H1 (cell line): ENCODE measurements around the gene APBA2. TPM values are rescaled to one million over a fixed set of nuclear protein-coding genes. Genes with fewer than 3 reads are reported as not detected.

Experiments
- CTBP2 ChIP-seq: IDR thresholded peaks from 2 replicates; pipeline ENCODE4 v1.7.0; 2011; ENCODE audit warnings: borderline replicate concordance, mild to moderate bottlenecking, moderate library complexity, mixed read lengths, low read length; ENCODE audit not compliant: insufficient read depth, insufficient read length
- KDM5A ChIP-seq: fragments of 200-600 bp; IDR thresholded peaks from 2 replicates; pipeline ENCODE4 v1.7.1; 2012; ENCODE audit warnings: mild to moderate bottlenecking, low read length, inconsistent platforms, mixed read lengths
- POLR2AphosphoS5 ChIP-seq: IDR thresholded peaks from 2 replicates; pipeline ENCODE4 v1.6.1; 2011; ENCODE audit warnings: low read depth, low read length
- RNF2 ChIP-seq: fragments of 200-900, 300-1000 bp; sonication (generic); IDR thresholded peaks from 2 replicates; pipeline ENCODE4 v1.7.1; 2016; ENCODE audit warnings: borderline replicate concordance, low read depth, mild to moderate bottlenecking, antibody characterized with exemption, low read length; ENCODE audit not compliant: poor library complexity, severe bottlenecking; ENCODE audit errors: missing control alignments
- SAP30 ChIP-seq: fragments of 300-600 bp; sonication (generic); IDR thresholded peaks from 2 replicates; pipeline ENCODE4 v1.7.1; 2012; ENCODE audit warnings: low read length, moderate library complexity, mild to moderate bottlenecking, inconsistent platforms; ENCODE audit not compliant: insufficient read depth, insufficient replicate concordance
- SP2 ChIP-seq: IDR thresholded peaks from 2 replicates; pipeline ENCODE4 v1.6.1; 2012; ENCODE audit warnings: mild to moderate bottlenecking, low read length, inconsistent platforms
- ZNF274 ChIP-seq: IDR thresholded peaks from 2 replicates; pipeline ENCODE4 v1.7.0; 2012; ENCODE audit warnings: low read length, borderline replicate concordance; ENCODE audit errors: extremely low read depth
- polyA plus RNA-seq, 7 experiments: library from polyadenylated mRNA; depleted of rRNA in 3 of 7; stranded (reverse) in 5 of 7; unstranded in 2 of 7; fragments of >200 nt in 5 of 7; fragments of 200-250 nt in 2 of 7; gene quantifications; 1 replicate in 5 of 7; 2 replicates in 1 of 7; 4 replicates in 1 of 7; pipeline versions ENCODE4 v1.2.1 to v1.2.3, GENCODE V29; 2011 to 2013; ENCODE audit warnings: missing spikeins in 2 of 7, mixed read lengths in 2 of 7
- total RNA-seq: library from RNA; stranded (reverse); fragmentation: NEBNext Ultra II Directional; extraction: Animal tissue kit (Norgen Biotek cat#: 25700); gene quantifications from 2 replicates; pipeline ENCODE4 v1.2.1, GENCODE V29; 2021

APBA2 gene
- total and polyA plus RNA-seq, 2 of the 8 experiments (the other 6 are each of a cell fraction or from before 2014, with no cell fraction given), result 15.5 to 19.0 TPM

DNA sequence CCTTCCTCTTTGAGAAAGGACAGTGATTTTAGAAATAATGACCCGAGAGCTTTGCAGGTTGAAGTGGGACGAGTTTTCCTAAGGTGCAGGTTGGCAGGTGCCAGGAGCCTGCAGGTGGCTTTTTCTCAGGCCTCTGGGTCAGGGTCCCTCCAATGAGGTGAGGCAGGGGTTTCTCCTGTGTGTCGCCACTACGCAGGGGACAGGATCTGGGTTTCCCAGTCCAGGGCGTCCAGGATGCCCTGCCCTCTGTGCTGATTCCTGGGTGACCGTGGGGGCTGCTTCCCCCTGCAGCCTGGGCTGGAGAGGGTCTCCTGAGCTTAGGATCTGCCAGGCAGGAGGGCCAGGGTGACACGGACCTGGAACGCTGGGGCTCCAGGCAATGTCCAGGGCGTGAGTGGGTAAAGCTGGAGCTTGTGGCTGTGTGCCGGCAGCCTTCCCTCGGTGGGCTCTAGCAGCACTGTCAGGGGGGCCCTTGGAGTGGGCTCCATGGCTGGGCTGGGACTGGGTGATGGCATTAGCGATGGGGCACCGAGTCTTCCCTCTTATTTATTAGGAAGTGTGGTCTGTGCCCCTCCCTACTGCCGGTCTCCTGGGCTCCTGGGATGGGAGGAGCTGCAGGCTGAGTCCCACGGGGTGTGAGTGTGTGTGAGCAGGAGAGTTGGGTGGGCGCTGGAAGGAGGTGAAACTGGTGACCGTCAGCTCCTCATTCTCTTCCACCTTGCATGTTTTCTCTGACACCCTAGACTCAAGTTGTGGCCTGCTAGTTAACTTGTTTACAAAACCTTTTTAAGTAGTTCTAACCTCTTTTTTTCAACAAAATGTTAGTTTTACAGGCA lies 1.8 kb downstream of the APBA2 start (continued):
- TF ChIP-seq CTBP2 (no peak), POLR2AphosphoS5 (no peak), RNF2 (no peak), ZNF274 (no peak), SAP30 (no peak), KDM5A (no peak), SP2 (no peak)
- TF ChIP-seq, all 59 proteins: peak for 0
